HCEC 1CT (cell line): ENCODE data around the gene ANXA3.
"Not testable (repeated sequence)": the region's sequence is repeated elsewhere in the genome, so short reads cannot be mapped to it uniquely, and the experiment has no call there.

ENCODE experiments used
- DNase-seq: peaks from one replicate; pipeline ENCODE4 v3.0.0-alpha.2; 2017

Gene ANXA3

GRCh38 chr4:78578674-78579425 lies 27.3 kb downstream of the ANXA3 start:
- DNase-seq = no peak

GRCh38 chr4:78581618-78582017 lies 30.0 kb downstream of the ANXA3 start:
- DNase-seq = no peak

GRCh38 chr4:78584863-78585547 lies 33.4 kb downstream of the ANXA3 start:
- peak; percentile 25 for DNase-seq

- DNase-seq = peak; percentile 45
These were observed 34.1 kb downstream of the ANXA3 start for GRCh38 chr4:78585633-78586032.

- no peak for DNase-seq
These were observed 37.5 kb downstream of the ANXA3 start for GRCh38 chr4:78588894-78589545.

GRCh38 chr4:78591404-78591803 lies 39.8 kb downstream of the ANXA3 start:
- no peak for DNase-seq

- DNase-seq = no peak
These were observed 40.7 kb downstream of the ANXA3 start for GRCh38 chr4:78592088-78592783.

GRCh38 chr4:78596111-78596742 lies 44.7 kb downstream of the ANXA3 start:
- no peak for DNase-seq

- DNase-seq = not testable (repeated sequence)
These were observed 46.9 kb downstream of the ANXA3 start for GRCh38 chr4:78598431-78598830.

- DNase-seq = no peak
These were observed 47.6 kb downstream of the ANXA3 start for GRCh38 chr4:78599147-78599546.

- no peak for DNase-seq
These were observed 48.4 kb downstream of the ANXA3 start for GRCh38 chr4:78599931-78600375.

GRCh38 chr4:78601013-78601412 lies 49.4 kb downstream of the ANXA3 start:
- no peak for DNase-seq

- no peak for DNase-seq
These were observed 50.8 kb downstream of the ANXA3 start for GRCh38 chr4:78602334-78602733.

GRCh38 chr4:78603384-78603783 lies 51.8 kb downstream of the ANXA3 start:
- no peak for DNase-seq

- DNase-seq = no peak
These were observed 53.4 kb downstream of the ANXA3 start for GRCh38 chr4:78604988-78605387.

GRCh38 chr4:78606035-78606434 lies 54.5 kb downstream of the ANXA3 start:
- no peak for DNase-seq

GRCh38 chr4:78606530-78607095 lies 55.0 kb downstream of the ANXA3 start:
- DNase-seq = no peak

- no peak for DNase-seq
These were observed 57.1 kb downstream of the ANXA3 start for GRCh38 chr4:78608684-78609083.

- no peak for DNase-seq
These were observed 58.0 kb downstream of the ANXA3 start for GRCh38 chr4:78609580-78609979.

- peak; percentile 46 for DNase-seq
These were observed 59.1 kb downstream of the ANXA3 start for GRCh38 chr4:78610546-78611214.

GRCh38 chr4:78611215-78611558 lies 59.6 kb downstream of the ANXA3 start:
- no peak for DNase-seq
